ENCODE results near the gene HIPK2. TPM values are rescaled to one million over a fixed set of nuclear protein-coding genes. Genes with fewer than 3 reads are reported as not detected.

Gene HIPK2
- total RNA-seq, 1 experiment from 2014 or later: 64.3 TPM

DNA sequence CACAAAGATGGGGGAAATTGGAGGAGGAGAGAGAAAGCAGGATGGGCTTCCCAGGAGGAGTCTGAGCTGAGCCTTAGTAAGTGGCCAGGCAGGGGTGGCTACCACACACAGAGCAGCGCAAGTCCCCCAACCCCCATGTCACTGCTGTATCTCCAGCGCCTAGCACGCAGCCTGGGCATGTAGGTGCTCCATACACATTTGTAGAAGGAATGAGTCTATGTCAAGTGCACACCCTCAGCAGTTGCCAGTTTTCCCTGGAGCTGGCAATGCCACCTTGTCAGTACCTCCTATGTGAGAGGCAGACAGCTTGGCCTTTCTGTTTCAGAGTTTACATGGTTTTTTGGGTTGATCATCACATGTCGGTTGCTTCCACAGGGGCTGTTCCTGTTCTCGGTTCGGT is 138.2 kb downstream of the HIPK2 start:
- Mint-ChIP-seq H3K27me3 (ENCODE audit: insufficient read depth, unreplicated experiment) (no peaks in the 10 kb centered on the region), H3K27ac (ENCODE audit: low read depth, unreplicated experiment) (no peak overlapping the region), H3K4me3 (ENCODE audit: unreplicated experiment) (no peak overlapping the region), H3K4me1 (ENCODE audit: insufficient read depth, unreplicated experiment) (peaks cover 12% of the 10 kb centered on the region), H3K9me3 (ENCODE audit: unreplicated experiment) (no peaks in the 10 kb centered on the region), H3K36me3 (ENCODE audit: insufficient read depth, unreplicated experiment) (peaks cover 71% of the 10 kb centered on the region)
- no TSS peak for BruUV-seq (replicated peaks)
- intact Hi-C loops (cut with micrococcal nuclease): no loop called here
- ChIA-PET POLR2A (interaction anchor here (1.8 kb wide), 1 partner anchor 124 kb away, joined by 3 read pairs; no protein-coding TSS in a partner anchor), CTCF (interaction anchor here (0.6 to 12.8 kb wide), 7 partner anchors 11 to 301 kb away, joined by 3 to 124 read pairs (median 3); no protein-coding TSS in a partner anchor)
- no peak for DNase-seq (ENCODE audit: unreplicated experiment)
- no peak for TF ChIP-seq CTCF (IDR thresholded peaks at IDR 0.05; ENCODE audit: unreplicated experiment)

GRCh38 chr7:139635526-139636302 is 142.1 kb downstream of the HIPK2 start:
- DNase-seq (ENCODE audit: unreplicated experiment): no peak
- POLR2A ChIA-PET: no interaction called here
- no peak for TF ChIP-seq CTCF (IDR thresholded peaks at IDR 0.05; ENCODE audit: unreplicated experiment)
- Mint-ChIP-seq H3K27ac (ENCODE audit: low read depth, unreplicated experiment) (peak overlapping the region; percentile 1), H3K36me3 (ENCODE audit: insufficient read depth, unreplicated experiment) (peaks cover 78% of the 10 kb centered on the region), H3K4me3 (ENCODE audit: unreplicated experiment) (no peak overlapping the region), H3K27me3 (ENCODE audit: insufficient read depth, unreplicated experiment) (no peaks in the 10 kb centered on the region), H3K4me1 (ENCODE audit: insufficient read depth, unreplicated experiment) (peaks cover 5% of the 10 kb centered on the region), H3K9me3 (ENCODE audit: unreplicated experiment) (no peaks in the 10 kb centered on the region)
- CTCF ChIA-PET: interaction anchor here (0.7 to 12.8 kb wide), 3 partner anchors 15 to 369 kb away, joined by 3 to 124 read pairs (median 4); no protein-coding TSS in a partner anchor
- BruUV-seq (replicated peaks): no TSS peak
- intact Hi-C loops (cut with micrococcal nuclease): no loop called here

- peaks cover 84% of the 10 kb centered on the region for H3K36me3 Mint-ChIP-seq (ENCODE audit: insufficient read depth, unreplicated experiment)
- ChIA-PET POLR2A (no interaction called here), CTCF (interaction anchor here (1.0 to 5.0 kb wide), 2 partner anchors 11 to 14 kb away, joined by 4 to 42 read pairs; no protein-coding TSS in a partner anchor)
- H3K27ac Mint-ChIP-seq (ENCODE audit: low read depth, unreplicated experiment): no peak overlapping the region
- DNase-seq (ENCODE audit: unreplicated experiment): no peak
- H3K9me3 Mint-ChIP-seq (ENCODE audit: unreplicated experiment): no peaks in the 10 kb centered on the region
- intact Hi-C loops (cut with micrococcal nuclease): no loop called here
- H3K4me3 Mint-ChIP-seq (ENCODE audit: unreplicated experiment): no peak overlapping the region
- no peaks in the 10 kb centered on the region for H3K27me3 Mint-ChIP-seq (ENCODE audit: insufficient read depth, unreplicated experiment)
- H3K4me1 Mint-ChIP-seq (ENCODE audit: insufficient read depth, unreplicated experiment): peaks cover 5% of the 10 kb centered on the region
- TF ChIP-seq CTCF (IDR thresholded peaks at IDR 0.05; ENCODE audit: unreplicated experiment): no peak
- no TSS peak for BruUV-seq (replicated peaks)
Observed at GRCh38 chr7:139634087-139634486, 143.7 kb downstream of the HIPK2 start.

- intact Hi-C loops (cut with micrococcal nuclease): no loop called here
- no peaks in the 10 kb centered on the region for H3K9me3 Mint-ChIP-seq (ENCODE audit: unreplicated experiment)
Observed at GRCh38 chr7:139631520-139632031, 146.2 kb downstream of the HIPK2 start.

More at GRCh38 chr7:139631520-139632031, 146.2 kb downstream of the HIPK2 start:
- no TSS peak for BruUV-seq (replicated peaks)
- no peaks in the 10 kb centered on the region for H3K4me1 Mint-ChIP-seq (ENCODE audit: insufficient read depth, unreplicated experiment)
- H3K4me3 Mint-ChIP-seq (ENCODE audit: unreplicated experiment): no peak overlapping the region
- H3K27ac Mint-ChIP-seq (ENCODE audit: low read depth, unreplicated experiment): no peak overlapping the region
- POLR2A ChIA-PET: no interaction called here
- H3K27me3 Mint-ChIP-seq (ENCODE audit: insufficient read depth, unreplicated experiment): no peaks in the 10 kb centered on the region
- CTCF ChIA-PET: interaction anchor here (0.5 to 5.0 kb wide), 5 partner anchors 12 to 374 kb away, joined by 4 to 42 read pairs (median 7); no protein-coding TSS in a partner anchor
- peaks cover 84% of the 10 kb centered on the region for H3K36me3 Mint-ChIP-seq (ENCODE audit: insufficient read depth, unreplicated experiment)
- no peak for DNase-seq (ENCODE audit: unreplicated experiment)
- TF ChIP-seq CTCF (IDR thresholded peaks at IDR 0.05; ENCODE audit: unreplicated experiment): no peak
